Glutamatergic neuron (in vitro differentiated cells): ENCODE data around the gene APOC3. TPM values are rescaled to one million over a fixed set of nuclear protein-coding genes. Genes with fewer than 3 reads are reported as not detected.

ENCODE experiments used
- DNase-seq: peaks from one replicate; pipeline ENCODE4 v3.0.0; 2022
- H3K27ac Mint-ChIP-seq: one replicate; pipeline ENCODE4 v1.8.0; 2020; ENCODE audit warnings: mild to moderate bottlenecking, mixed read lengths, inconsistent platforms; ENCODE audit not compliant: unreplicated experiment
- H3K27me3 Mint-ChIP-seq: one replicate; pipeline ENCODE4 v1.8.0; 2020; ENCODE audit warnings: mild to moderate bottlenecking, moderate library complexity, mixed read lengths, inconsistent platforms; ENCODE audit not compliant: unreplicated experiment
- H3K36me3 Mint-ChIP-seq: one replicate; pipeline ENCODE4 v1.8.0; 2020; ENCODE audit warnings: mild to moderate bottlenecking, mixed read lengths, inconsistent platforms; ENCODE audit not compliant: unreplicated experiment
- H3K4me1 Mint-ChIP-seq: one replicate; pipeline ENCODE4 v1.8.0; 2020; ENCODE audit warnings: mild to moderate bottlenecking, low read depth, mixed read lengths, inconsistent platforms; ENCODE audit not compliant: unreplicated experiment
- H3K4me3 Mint-ChIP-seq: one replicate; pipeline ENCODE4 v1.8.0; 2020; ENCODE audit warnings: mild to moderate bottlenecking, mixed read lengths, inconsistent platforms; ENCODE audit not compliant: unreplicated experiment
- H3K9me3 Mint-ChIP-seq: one replicate; pipeline ENCODE4 v1.8.0; 2020; ENCODE audit warnings: mild to moderate bottlenecking, moderate library complexity, mixed read lengths, inconsistent platforms; ENCODE audit not compliant: unreplicated experiment
- CTCF ChIP-seq: fragments of 200-600 bp; sonication (generic); IDR thresholded peaks from one replicate; pipeline ENCODE4 v1.5.0; 2021; ENCODE audit not compliant: partially characterized antibody, unreplicated experiment
- total RNA-seq: library from RNA; stranded (reverse); fragmentation: NEBNext Ultra II Directional; extraction: Animal tissue kit (Norgen Biotek cat#: 25700); gene quantifications from one replicate; pipeline ENCODE4 v1.2.1, GENCODE V29; 2021; ENCODE audit not compliant: unreplicated experiment

APOC3 gene
- total RNA-seq, 1 donor from 2014 or later: not detected

- H3K4me3 Mint-ChIP-seq: no peak overlapping the region
- DNase-seq: no peak
- no peaks in the 10 kb centered on the region for H3K9me3 Mint-ChIP-seq
- TF ChIP-seq CTCF: no peak
- H3K27me3 Mint-ChIP-seq: no peaks in the 10 kb centered on the region
- H3K27ac Mint-ChIP-seq: no peak overlapping the region
- no peaks in the 10 kb centered on the region for H3K36me3 Mint-ChIP-seq
- H3K4me1 Mint-ChIP-seq: peaks cover 3% of the 10 kb centered on the region
Observed at GRCh38 chr11:116859175-116859574, 29.5 kb downstream of the APOC3 start.

- Mint-ChIP-seq H3K4me1 (peaks cover 3% of the 10 kb centered on the region), H3K27ac (no peak overlapping the region)
Observed at GRCh38 chr11:116860303-116860702, 30.6 kb downstream of the APOC3 start.

GRCh38 chr11:116861539-116861938, 31.8 kb downstream of the APOC3 start:
- no peaks in the 10 kb centered on the region for H3K9me3 Mint-ChIP-seq
- H3K27me3 Mint-ChIP-seq: no peaks in the 10 kb centered on the region
- no peaks in the 10 kb centered on the region for H3K36me3 Mint-ChIP-seq
- H3K4me3 Mint-ChIP-seq: no peak overlapping the region
- peaks cover 3% of the 10 kb centered on the region for H3K4me1 Mint-ChIP-seq
- TF ChIP-seq CTCF: no peak
- no peak for DNase-seq
- H3K27ac Mint-ChIP-seq: no peak overlapping the region

More at GRCh38 chr11:116860303-116860702, 30.6 kb downstream of the APOC3 start:
- H3K9me3 Mint-ChIP-seq: no peaks in the 10 kb centered on the region
- no peak for DNase-seq
- H3K27me3 Mint-ChIP-seq: no peaks in the 10 kb centered on the region
- no peak overlapping the region for H3K4me3 Mint-ChIP-seq
- no peak for TF ChIP-seq CTCF
- no peaks in the 10 kb centered on the region for H3K36me3 Mint-ChIP-seq

GRCh38 chr11:116862185-116862584, 32.5 kb downstream of the APOC3 start:
- no peak for DNase-seq
- Mint-ChIP-seq H3K4me1 (peaks cover 3% of the 10 kb centered on the region), H3K9me3 (no peaks in the 10 kb centered on the region), H3K27ac (no peak overlapping the region), H3K27me3 (no peaks in the 10 kb centered on the region), H3K36me3 (no peaks in the 10 kb centered on the region), H3K4me3 (no peak overlapping the region)
- TF ChIP-seq CTCF: no peak

GRCh38 chr11:116862951-116863350, 33.2 kb downstream of the APOC3 start:
- no peaks in the 10 kb centered on the region for H3K36me3 Mint-ChIP-seq
- H3K27ac Mint-ChIP-seq: no peak overlapping the region
- no peak for DNase-seq
- H3K9me3 Mint-ChIP-seq: no peaks in the 10 kb centered on the region
- no peaks in the 10 kb centered on the region for H3K27me3 Mint-ChIP-seq
- no peak for TF ChIP-seq CTCF
- H3K4me3 Mint-ChIP-seq: no peak overlapping the region
- peaks cover 3% of the 10 kb centered on the region for H3K4me1 Mint-ChIP-seq
